Keratinocyte (primary cell): ENCODE measurements around the gene IKZF1. TPM values are rescaled to one million over a fixed set of nuclear protein-coding genes. Genes with fewer than 3 reads are reported as not detected.

ENCODE experiments used
- DNase-seq: peaks from one replicate; pipeline ENCODE4 v3.0.0-alpha.2; 2011; ENCODE audit warnings: low read depth, missing footprints, low spot score
- FAIRE-seq: peaks from 2 replicates; lab custom pipeline; 2011; peaks lifted over from hg19 to GRCh38; lab: Jason Lieb, UNC
- H2AFZ ChIP-seq: 2 replicates; pipeline ENCODE4 v1.6.0; 2012; ENCODE audit warnings: low read length, control low read depth, inconsistent platforms; ENCODE audit not compliant: control insufficient read depth
- H3K27ac ChIP-seq: 2 replicates; pipeline ENCODE4 v1.5.1; 2011; ENCODE audit warnings: low read length; ENCODE audit not compliant: control insufficient read depth, insufficient read depth
- H3K27me3 ChIP-seq: 3 replicates; pipeline ENCODE4 v1.6.0; 2011; ENCODE audit warnings: low read length; ENCODE audit not compliant: control insufficient read depth, insufficient read depth; ENCODE audit errors: extremely low read depth
- H3K36me3 ChIP-seq, 2 experiments: 2 replicates in 1 of 2; 3 replicates in 1 of 2; pipeline ENCODE4 v1.5.1; 2011; ENCODE audit warnings: low read length in 2 of 2, mild to moderate bottlenecking in 1 of 2; ENCODE audit not compliant: control insufficient read depth in 2 of 2, insufficient read depth in 2 of 2; ENCODE audit errors: extremely low read depth in 1 of 2
- H3K4me1 ChIP-seq: 3 replicates; pipeline ENCODE4 v1.5.1; 2011; ENCODE audit warnings: low read length; ENCODE audit not compliant: control insufficient read depth, insufficient read depth; ENCODE audit errors: extremely low read depth
- H3K4me2 ChIP-seq: 3 replicates; pipeline ENCODE4 v1.6.0; 2011; ENCODE audit warnings: low read depth, low read length; ENCODE audit not compliant: control insufficient read depth, insufficient read depth; ENCODE audit errors: extremely low read depth
- H3K4me3 ChIP-seq, 3 experiments: fragments of 200-600 bp in 1 of 3; sonication (generic) in 1 of 3; 2 replicates in 2 of 3; 3 replicates in 1 of 3; pipeline ENCODE4 v1.5.1; 2011 to 2016; ENCODE audit warnings: low read length in 3 of 3, mild to moderate bottlenecking in 3 of 3, control low read depth in 2 of 3, inconsistent platforms in 1 of 3, low read depth in 1 of 3, mixed read lengths in 1 of 3, mixed run types in 1 of 3, moderate library complexity in 1 of 3; ENCODE audit not compliant: control insufficient read depth in 2 of 3, insufficient read depth in 2 of 3; ENCODE audit errors: extremely low read depth in 1 of 3
- H3K79me2 ChIP-seq: 2 replicates; pipeline ENCODE4 v1.6.0; 2012; ENCODE audit warnings: low read length; ENCODE audit not compliant: control insufficient read depth, insufficient read depth
- H3K9ac ChIP-seq: 3 replicates; pipeline ENCODE4 v1.6.0; 2011; ENCODE audit warnings: low read length; ENCODE audit not compliant: control insufficient read depth, insufficient read depth; ENCODE audit errors: extremely low read depth
- H3K9me1 ChIP-seq: 3 replicates; pipeline ENCODE4 v1.6.0; 2011; ENCODE audit warnings: low read length; ENCODE audit not compliant: control insufficient read depth, insufficient read depth; ENCODE audit errors: extremely low read depth
- H3K9me3 ChIP-seq: 2 replicates; pipeline ENCODE4 v1.5.1; 2012; ENCODE audit warnings: low read depth, low read length; ENCODE audit not compliant: control insufficient read depth
- H4K20me1 ChIP-seq: 3 replicates; pipeline ENCODE4 v1.6.0; 2011; ENCODE audit warnings: low read length; ENCODE audit not compliant: control insufficient read depth, insufficient read depth; ENCODE audit errors: extremely low read depth
- EZH2 ChIP-seq: IDR thresholded peaks from one replicate; pipeline ENCODE4 v1.6.1; 2012; ENCODE audit warnings: inconsistent platforms, mild to moderate bottlenecking, low read length, moderate library complexity
- dilution Hi-C: fragments of 300-500 bp; cut with MboI; formaldehyde crosslinking; loops from one replicate; pipeline ENCODE4 v1.7.0; 2020; ENCODE audit warnings: low sequenced_read_pairs; ENCODE audit not compliant: extremely low pct_ligation_motif_present
- polyA plus RNA-seq, 5 experiments: library from polyadenylated mRNA; depleted of rRNA in 3 of 5; stranded (reverse) in 3 of 5; stranded (forward) in 1 of 5; unstranded in 1 of 5; fragments of >200 nt; gene quantifications; 1 replicate in 1 of 5; 2 replicates in 3 of 5; 3 replicates in 1 of 5; pipeline versions ENCODE4 v1.2.1 to v1.2.3, GENCODE V29; 2011 to 2012; ENCODE audit warnings: missing spikeins in 2 of 5, low read depth in 1 of 5, low replicate concordance in 1 of 5
- TF ChIP-seq, protein P1 (sequence below), 3 experiments: IDR thresholded peaks in 1 of 3; conservative IDR thresholded peaks in 1 of 3; optimal IDR thresholded peaks in 1 of 3; 2 replicates in 2 of 3; 3 replicates in 1 of 3; pipeline versions ENCODE3 to v1.5.1; 2011; ENCODE audit warnings: low read length in 3 of 3, mild to moderate bottlenecking in 3 of 3, moderate library complexity in 2 of 3, control low read depth in 1 of 3, inconsistent platforms in 1 of 3; ENCODE audit not compliant: insufficient read depth in 2 of 3; ENCODE audit errors: extremely low read depth in 1 of 3

IKZF1 gene
- polyA plus RNA-seq, 1 donor (not counting 4 experiments of a cell fraction or from before 2014, with no cell fraction given) = not detected

DNA sequence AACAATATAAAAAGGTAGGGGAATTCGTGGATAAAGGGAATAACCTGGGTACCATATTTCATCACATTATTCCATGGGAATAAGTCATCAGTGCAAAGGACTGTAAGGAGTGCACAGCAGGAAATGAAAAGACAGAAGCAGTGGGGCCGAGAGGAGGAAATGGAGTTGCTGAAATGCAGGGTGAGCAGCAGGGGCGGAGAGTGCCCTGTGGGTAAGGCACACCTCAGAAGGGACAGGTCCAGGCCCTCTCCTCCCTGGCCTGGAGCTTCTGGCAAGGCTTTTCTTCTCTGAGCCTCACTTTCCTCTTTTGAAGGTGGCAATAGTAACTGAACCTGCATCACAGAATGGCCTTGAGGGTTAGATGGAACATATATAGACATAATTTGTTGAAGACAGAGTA, 26.2 kb downstream of the IKZF1 start:
- H3K9me1 ChIP-seq = no peaks in the 10 kb centered on the region
- FAIRE-seq = no peak
- no peak overlapping the region for H3K27ac ChIP-seq

DNA sequence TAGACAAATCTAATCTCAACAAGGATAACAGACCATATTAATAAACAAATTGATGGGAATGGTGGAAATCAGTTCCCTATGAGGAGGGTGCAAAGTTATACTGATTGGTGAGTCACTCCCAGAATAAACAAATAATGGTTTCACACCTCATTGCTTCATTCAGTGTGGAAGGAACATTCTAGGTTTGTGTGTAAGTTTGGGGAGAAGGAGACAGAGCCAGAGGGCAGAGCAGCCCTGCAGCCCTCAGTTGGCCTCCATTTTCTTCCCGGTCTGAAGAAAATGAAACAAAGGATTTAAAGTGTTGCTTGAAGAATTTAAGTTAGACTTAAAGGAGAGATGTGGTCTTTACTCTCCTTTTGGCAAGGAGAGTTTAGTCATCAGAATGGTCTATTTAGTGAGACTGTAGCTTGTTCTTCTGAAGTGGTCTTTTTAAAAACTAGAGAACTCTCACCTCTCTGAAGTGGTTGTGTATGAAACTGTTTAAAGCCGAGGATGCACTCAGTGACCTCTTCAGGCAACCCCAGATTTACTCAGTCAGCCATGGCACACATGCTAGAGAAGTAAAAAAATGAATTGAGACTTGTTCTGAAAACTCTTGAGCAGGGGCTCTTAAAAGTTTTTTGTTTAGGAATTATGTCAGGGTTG, 27.2 kb downstream of the IKZF1 start:
- no peak for FAIRE-seq
- Histone ChIP-seq H3K9me3 (no peaks in the 10 kb centered on the region), H3K4me1 (no peaks in the 10 kb centered on the region), H2AFZ (no peak overlapping the region), H3K9ac (no peak overlapping the region), H4K20me1 (no peaks in the 10 kb centered on the region), H3K4me2 (no peak overlapping the region), H3K79me2 (no peaks in the 10 kb centered on the region), H3K27me3 (peaks cover 2% of the 10 kb centered on the region), H3K4me3 (no peak overlapping the region), H3K36me3 (no peaks in the 10 kb centered on the region), H3K27ac (no peak overlapping the region), H3K9me1 (no peaks in the 10 kb centered on the region)
- no peak for DNase-seq
- TF ChIP-seq EZH2 = no peak
- TF ChIP-seq, protein P1, sequence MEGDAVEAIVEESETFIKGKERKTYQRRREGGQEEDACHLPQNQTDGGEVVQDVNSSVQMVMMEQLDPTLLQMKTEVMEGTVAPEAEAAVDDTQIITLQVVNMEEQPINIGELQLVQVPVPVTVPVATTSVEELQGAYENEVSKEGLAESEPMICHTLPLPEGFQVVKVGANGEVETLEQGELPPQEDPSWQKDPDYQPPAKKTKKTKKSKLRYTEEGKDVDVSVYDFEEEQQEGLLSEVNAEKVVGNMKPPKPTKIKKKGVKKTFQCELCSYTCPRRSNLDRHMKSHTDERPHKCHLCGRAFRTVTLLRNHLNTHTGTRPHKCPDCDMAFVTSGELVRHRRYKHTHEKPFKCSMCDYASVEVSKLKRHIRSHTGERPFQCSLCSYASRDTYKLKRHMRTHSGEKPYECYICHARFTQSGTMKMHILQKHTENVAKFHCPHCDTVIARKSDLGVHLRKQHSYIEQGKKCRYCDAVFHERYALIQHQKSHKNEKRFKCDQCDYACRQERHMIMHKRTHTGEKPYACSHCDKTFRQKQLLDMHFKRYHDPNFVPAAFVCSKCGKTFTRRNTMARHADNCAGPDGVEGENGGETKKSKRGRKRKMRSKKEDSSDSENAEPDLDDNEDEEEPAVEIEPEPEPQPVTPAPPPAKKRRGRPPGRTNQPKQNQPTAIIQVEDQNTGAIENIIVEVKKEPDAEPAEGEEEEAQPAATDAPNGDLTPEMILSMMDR (optimal IDR thresholded peaks at IDR 0.05 in 1 of 3, IDR thresholded peaks at IDR 0.05 in 1 of 3, conservative IDR thresholded peaks at IDR 0.05 in 1 of 3; ENCODE audit: extremely low read depth in 1 of 3, insufficient read depth in 2 of 3, low read length in 3 of 3) = no peak
- dilution Hi-C loops = no loop called here

More for the DNA sequence above, 26.2 kb downstream of the IKZF1 start:
- dilution Hi-C loops = no loop called here
- no peaks in the 10 kb centered on the region for H4K20me1 ChIP-seq
- H3K9me3 ChIP-seq = no peaks in the 10 kb centered on the region
- peaks cover 2% of the 10 kb centered on the region for H3K27me3 ChIP-seq
- H3K4me1 ChIP-seq = no peaks in the 10 kb centered on the region
- no peak overlapping the region for H2AFZ ChIP-seq
- no peak overlapping the region for H3K9ac ChIP-seq
- H3K4me2 ChIP-seq = no peak overlapping the region
- H3K4me3 ChIP-seq = no peak overlapping the region
- H3K36me3 ChIP-seq = no peaks in the 10 kb centered on the region
- DNase-seq = no peak
- TF ChIP-seq, protein P1 (optimal IDR thresholded peaks at IDR 0.05 in 1 of 3, IDR thresholded peaks at IDR 0.05 in 1 of 3, conservative IDR thresholded peaks at IDR 0.05 in 1 of 3; ENCODE audit: extremely low read depth in 1 of 3, insufficient read depth in 2 of 3, low read length in 3 of 3) = no peak
- TF ChIP-seq EZH2 = no peak
- H3K79me2 ChIP-seq = no peaks in the 10 kb centered on the region
